SKM-1 (cell line): Measurements from ENCODE around the gene FOXP1.

ENCODE experiments used
- DNase-seq: peaks from one replicate; lab custom pipeline; 2025; ENCODE audit not compliant: unreplicated experiment; lab: John Stamatoyannopoulos, UW

The FOXP1 gene

DNA sequence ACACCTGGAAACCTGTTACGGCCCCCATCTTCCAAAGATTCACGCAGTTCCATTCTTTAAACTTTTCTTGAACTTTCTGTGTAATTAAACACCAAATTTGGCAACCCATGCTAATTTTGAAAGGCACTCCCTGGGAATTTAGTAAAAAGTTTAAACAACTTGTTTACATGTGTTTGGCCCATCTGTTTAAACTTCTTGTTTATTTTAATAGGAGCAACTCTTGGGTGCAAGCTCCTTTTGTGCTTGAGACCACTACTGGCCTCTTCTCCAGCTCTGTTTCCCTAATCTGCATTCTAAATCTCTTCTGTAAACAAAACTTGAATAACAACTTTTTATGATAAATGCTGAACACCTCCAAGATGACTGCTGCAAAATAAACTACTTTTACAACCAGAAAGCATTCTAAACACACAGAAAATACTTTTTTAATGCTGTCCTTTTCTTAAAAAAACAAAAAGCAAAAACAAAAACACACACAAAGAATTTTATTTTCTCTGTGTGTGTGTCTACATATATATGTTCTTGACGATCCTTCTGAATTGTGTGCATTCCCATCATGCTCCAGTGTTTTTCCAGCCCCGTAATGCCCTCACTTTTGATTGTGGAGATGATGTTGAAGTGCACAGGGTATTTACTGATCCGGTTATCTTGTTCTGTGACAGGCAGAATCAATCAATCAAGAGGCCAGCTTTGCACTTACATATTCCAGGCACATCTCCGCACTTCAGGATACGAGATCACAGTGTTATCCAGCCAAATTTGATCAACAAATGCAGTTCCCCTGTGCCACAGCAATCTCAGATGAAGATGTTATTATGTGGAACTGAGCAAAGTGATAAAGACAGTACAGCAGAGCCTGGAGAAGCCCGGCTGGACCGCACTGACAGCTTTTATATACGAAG, 416.9 kb downstream of the FOXP1 start:
- no peak for DNase-seq

DNA sequence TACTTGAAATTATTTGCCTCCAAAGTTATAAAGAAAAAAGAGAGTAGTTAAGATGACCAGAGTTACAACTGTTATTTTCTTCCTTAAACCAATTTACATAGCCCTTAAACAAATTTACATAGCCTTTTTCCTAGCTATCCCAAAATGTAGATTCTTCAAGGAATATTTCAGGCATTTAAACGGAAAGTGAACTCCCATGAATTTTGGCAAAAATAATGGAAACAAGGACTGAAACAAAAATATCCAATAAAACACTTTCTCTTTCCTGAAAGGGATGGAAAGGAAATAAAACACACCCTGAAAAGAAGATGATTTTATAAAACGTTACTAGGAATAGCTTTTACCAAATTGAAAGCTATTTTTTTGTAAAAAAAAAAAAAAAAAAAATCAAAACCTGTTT, 418.6 kb downstream of the FOXP1 start:
- DNase-seq = no peak

DNA sequence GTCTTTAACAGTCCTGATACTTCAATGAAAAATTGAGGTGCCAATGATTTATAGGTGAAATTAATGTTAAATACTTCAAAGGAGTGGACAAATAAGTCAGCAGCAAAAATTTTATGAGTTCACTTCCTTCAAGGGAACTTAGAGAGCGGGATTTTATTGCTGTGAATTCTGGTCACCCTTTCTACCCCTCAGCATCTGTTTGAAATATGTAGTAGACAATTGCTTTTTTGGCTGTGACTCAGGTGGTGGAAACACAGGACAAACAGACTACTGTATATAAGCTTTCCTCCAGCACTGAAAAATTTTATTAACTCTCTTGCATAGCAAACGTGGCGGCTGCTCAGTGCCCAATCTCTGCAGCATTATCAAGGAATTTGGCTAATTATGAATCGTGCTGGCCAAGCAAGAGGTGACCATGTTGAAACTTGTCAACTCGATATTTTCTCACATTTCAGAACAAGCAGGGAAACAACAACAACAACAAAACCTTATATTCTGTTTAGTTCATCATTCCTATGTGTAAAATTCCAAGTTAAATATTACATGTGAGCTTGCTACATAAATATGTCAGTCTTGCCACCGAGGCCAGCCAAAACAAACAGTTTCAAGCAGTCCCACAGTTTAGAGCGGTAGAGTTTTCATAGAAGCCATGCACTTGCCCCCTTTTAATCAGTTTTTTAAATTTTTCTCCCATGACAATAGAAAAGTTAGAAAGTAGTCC, 420.2 kb downstream of the FOXP1 start:
- no peak for DNase-seq

DNA sequence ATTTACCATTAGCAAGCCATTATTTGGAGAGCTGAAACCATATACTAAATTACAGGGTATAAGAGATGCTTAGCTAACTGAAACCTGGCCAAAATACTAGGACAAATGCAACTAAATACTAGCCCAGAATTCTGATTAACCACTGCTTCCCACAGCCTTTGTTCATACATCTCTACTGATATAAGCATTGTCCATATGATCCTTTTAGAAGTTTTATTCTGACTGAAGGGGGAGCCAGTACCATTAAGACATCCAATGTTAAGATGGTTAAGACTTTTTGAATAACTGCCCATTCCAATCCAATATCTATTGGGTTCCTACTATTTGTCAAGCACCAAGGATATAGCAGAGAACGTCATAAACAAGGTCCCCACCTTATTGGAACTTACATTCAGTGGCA, 421.3 kb downstream of the FOXP1 start:
- DNase-seq = no peak

DNA sequence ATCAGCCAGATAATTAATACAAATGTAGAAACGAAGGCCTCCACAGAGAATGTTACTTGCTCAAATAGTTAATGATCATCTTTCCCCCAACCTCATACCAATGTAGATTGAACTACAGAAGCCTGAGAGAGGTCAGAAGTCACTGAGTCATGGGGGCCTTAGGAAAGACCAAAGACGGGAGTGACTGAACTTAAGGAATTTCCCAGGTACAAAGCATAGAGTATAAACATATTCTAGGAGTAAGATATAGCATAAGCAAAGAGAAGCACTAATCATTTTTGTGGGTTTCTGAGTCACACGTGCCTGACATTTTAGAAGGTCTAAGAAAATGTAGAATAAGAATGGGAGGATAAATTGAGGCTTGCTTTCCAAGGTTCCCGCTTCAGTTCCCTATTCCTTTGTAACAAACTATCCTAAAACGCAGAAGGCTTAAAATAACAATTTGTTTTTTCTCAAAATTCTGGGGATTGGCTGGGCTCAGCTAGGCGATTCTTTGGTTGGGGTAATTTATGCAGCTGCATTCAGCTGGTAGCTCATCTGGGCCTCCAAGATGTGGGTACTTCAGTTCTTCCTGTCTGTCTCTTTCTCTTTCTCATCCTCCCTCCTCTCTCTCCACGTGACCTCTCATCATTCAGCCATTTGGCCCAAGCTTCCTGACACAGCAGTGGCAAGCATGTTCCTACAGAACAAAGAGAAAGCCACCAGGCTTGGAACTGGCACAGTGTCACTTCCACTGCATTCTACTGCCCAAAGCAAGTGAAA, 422.6 kb downstream of the FOXP1 start:
- DNase-seq = no peak

DNA sequence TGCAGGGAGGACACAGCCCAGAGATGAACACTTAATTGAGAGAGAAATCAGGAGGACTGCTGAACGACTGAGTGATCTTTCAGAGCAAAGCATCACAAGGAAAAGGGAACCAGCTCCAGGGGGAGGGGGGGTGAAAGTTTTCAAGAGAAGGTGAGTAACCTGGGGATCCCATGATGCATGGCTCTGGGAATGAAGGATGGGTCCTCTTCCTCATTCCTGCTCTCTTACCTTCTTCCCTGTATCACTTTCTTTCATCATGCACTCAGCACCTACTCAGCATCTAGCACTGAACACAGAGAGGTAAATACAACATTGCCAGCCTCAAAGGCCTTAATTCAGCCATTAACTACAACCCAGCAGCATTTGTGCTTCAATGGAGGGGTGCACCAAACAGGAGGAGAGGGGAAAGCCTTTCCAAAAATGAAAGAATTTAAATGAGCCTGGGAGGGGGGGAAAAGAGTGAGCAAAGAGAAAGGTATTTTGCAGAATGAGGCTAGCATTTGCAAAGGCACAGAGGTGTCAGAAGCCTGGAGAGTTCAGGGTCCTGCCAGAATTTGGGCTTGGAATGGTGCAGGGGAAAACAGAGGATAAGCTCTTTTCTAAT, 427.4 kb downstream of the FOXP1 start:
- no peak for DNase-seq

DNA sequence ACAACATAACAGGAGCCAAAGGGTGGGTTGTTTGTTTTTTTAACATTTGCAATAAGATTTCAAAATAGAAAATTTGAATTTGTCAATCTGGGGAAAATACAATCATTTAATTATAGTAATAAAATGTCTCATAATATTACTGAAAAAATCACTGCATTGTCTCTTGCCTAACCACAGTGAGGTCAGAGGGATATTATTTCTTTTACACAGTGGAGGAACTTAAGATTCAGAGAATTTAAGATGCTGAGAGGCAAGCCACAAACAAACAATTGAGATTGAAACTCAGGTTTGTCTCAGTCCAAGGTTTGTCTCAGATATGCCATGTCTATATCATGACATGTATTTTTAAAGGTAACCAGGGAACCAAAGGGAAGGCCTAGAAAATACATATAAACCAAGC, 428.7 kb downstream of the FOXP1 start:
- no peak for DNase-seq

DNA sequence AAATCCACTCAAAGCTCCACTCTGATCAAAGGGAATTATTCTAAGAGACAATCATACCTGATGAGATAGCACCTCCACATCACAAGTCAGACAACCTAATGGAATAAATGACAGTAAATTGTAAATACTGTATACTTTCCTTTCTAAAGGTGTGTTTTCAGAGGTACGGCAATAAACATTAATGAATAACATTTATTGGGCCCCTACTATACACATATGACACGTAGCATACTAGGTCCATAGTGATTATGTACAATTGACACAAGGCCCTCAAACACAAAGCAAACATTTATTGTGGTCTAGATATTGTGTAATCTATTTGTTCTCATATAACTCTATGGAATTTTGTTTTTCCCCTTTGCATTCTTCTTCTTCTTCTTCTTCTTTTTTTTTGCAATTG, 429.8 kb downstream of the FOXP1 start:
- DNase-seq = no peak

DNA sequence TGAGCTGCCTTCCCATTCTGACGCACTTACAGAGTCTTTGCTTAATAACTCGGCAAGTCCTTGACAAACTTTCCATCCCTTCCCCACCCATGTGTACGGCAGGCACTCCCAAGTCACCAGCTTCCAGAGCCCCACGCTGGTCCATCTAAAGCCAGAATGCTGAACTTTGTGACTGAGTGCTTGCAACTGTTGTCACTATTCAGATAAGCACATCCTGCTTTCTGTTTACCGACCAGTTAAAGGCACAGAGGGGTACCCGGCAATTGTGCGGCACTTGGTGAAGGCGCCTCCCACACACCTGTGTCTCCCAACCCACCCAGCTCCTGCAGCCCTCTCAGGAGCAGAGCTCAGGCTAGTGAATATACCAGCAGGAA, 430.6 kb downstream of the FOXP1 start:
- no peak for DNase-seq

DNA sequence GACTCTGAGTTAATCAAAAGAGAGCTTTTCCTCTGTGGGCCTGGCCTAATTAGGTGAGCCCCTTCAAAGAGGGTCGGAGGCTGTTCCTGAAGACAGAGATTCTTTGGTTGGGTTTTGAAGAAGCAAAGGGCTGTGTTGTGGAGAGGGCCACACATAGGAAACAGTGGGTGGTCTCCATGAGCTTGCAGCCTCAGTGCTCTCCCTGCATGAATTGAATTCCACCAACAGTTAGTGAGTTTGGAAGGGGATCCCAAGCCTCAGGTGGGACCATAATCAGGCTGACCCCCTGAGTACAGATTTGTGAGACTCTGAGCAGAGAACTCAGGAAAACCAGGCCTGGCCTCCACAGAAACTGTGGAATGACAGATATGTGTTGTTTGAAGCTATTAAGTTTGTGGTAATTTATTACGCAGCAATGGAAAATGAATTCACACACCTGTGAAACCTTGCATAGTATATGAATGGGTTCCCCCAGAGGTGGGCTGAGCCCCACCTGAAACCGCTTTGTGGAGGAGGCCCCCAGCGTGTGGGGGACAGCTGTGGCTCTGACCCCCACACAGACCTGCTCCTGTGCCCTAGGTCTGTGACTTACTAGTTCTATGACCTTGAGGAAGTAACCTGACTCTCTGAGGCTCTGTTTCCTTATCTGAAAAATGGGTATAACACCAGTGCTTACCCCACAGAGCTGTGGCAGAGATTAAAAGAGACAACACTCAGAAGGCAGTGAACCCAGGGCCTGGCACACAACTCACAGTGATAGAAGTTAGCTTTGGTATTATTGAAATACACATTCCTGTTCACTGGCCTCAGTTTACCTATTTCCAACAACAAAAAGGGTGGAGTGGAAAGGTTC, 431.3 kb downstream of the FOXP1 start:
- no peak for DNase-seq

DNA sequence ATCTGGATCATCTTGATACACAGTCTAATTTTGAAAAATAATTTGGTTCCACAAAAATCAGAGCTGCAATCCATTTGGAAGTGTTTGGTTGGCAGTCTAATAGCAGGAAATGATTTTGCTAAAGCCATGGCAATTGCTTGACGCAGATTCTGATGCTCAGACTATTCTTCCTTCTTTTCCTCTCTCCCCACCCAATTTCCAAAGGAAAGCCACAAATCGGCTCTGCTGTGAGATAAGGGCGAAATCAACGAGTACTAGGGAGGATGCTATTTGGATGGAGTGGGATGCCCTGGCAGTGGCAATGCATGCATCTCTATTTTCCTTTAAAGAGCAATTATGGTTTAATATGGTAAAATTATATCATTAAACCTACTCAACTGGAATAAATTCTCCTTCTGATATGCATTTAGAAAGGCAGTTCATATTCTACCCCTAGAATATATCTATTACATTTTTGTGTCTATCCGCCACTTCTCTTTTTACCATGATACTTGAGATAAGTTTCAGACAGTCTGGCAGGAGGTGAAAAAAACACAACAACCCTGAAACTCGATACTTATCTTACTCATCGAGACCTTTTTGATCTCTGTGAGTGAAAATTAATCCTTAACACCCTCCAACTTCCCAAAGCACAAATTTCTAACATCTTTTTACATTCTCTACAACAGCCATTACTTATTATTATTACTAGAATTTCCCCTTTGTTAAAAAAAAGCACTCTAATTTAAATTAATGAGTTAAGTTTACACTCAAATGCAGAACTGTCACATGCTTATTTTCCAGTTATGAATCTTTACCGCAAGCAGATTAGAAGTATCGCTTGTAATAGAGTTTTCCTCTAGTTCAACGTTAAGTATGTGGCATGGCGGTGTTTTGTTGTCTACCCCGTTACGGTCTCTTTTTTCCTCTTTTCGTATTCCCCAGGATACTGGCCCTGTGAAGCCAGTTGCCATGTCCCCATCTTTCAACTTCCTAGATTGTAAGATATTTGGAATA, 433.3 kb downstream of the FOXP1 start:
- no peak for DNase-seq

DNA sequence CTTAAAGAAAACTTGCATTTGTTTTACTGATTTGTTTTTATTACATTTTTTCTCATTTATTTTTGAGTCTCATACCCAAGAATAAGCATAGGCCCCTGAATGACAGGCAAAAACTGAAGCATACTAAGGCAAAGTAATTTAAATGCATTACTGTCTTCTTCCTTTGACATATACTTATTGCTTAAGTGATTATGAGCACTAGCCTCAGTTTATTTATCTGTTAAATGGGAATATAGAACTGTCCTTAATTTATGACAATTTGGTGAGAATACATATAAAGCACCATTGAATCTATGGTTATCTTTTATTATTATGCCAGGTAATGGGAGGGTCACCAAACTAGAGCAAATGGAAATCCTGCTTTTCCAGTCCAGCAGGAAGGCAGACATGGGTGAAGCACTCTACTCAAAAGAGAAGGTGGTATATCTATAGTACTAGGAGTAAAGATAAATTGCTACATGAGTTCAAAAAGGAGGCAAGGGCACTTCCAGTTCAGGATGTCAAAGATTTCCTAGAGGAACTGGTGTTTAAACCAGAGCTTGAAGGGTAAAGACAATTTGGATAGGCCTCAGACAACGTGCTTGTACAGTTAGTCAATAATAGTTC, 435.0 kb downstream of the FOXP1 start:
- DNase-seq = no peak

DNA sequence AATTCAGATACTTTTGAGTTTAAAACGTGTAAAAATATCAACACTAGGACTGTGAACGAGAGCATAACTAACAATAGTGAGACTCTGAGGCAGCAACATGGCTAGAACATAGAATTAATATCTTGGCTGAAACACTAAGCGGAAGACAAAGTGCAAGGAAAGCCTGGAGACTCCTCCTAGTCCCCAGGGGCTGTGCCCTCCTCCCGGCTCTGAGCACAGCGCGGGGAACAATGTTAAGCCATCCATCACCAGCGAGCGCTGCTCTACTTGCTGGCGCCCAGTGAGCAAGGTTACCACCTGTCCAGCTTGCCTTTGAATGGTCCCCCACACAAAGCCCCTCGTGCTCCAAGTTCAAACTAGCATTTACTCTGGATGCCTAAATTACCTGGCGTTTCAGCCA, 436.9 kb downstream of the FOXP1 start:
- DNase-seq = no peak

DNA sequence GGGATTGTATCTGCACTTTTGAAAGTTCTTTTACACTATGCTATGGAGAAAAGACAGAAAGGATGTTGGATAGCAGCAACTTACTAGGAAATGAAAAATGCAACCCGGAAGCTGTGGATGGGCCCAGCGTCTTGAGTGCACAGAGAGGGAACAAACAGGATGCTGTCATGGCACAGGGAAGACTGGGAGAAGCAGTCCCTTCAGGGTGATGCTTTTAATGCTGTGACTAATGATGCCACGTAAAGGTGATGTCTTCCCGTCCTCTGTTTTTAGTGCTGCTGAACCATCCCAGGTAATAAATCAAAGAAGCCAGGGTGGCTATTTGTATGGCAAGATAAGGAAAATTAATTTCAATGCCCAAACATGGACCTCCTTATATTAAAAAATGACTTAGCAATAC, 437.6 kb downstream of the FOXP1 start:
- DNase-seq = no peak

DNA sequence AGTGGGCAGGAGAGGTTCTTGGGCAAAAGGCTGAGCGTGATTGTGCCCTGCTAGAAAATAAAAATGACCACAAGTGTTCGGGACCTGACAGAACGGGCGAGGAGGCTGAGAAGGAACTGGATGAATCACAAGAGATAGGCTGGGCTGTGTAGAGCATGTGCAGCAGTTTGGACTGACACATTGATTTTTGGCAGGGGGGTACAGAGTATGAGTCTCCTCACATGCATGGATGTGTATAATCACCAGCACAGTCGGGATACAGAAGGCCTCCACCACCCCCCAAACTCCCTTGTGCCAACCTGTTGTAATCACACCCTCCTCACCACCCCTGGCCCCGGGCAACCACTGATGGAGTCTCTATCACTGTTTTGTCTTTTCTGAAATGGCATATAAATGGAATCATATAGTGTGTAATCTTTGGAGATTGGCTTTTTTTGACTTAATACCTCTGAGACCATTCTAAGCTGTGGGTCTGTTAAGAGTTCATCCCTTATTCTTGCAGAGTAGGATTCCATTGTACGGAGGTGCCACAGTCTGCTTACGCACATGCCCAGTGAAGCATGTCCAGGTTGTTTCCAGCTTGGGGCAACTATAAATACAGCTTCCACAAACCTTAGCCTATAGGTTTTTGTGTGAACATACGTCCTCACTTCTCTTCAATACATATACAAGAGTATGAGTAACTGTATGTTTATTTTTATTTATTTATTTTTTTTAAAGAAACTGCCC, 438.8 kb downstream of the FOXP1 start:
- DNase-seq = no peak

DNA sequence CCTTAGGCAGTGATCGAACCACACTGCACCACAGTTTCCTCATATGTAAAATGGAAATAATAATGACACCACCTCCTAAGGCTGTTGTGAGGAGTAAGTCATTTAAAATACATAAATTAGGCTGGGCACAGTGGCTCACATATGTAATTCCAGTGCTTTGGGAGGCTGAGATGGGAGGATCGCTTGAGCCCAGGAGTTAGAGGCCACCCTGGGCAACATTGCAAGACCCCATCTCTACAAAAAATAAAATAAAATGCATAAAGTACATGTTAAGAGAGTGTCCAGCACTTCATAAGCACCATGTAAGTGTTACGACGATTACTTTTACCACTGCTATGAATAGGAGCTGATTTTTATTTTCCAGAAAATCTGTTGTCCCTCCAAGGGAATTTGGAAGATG, 440.0 kb downstream of the FOXP1 start:
- no peak for DNase-seq

DNA sequence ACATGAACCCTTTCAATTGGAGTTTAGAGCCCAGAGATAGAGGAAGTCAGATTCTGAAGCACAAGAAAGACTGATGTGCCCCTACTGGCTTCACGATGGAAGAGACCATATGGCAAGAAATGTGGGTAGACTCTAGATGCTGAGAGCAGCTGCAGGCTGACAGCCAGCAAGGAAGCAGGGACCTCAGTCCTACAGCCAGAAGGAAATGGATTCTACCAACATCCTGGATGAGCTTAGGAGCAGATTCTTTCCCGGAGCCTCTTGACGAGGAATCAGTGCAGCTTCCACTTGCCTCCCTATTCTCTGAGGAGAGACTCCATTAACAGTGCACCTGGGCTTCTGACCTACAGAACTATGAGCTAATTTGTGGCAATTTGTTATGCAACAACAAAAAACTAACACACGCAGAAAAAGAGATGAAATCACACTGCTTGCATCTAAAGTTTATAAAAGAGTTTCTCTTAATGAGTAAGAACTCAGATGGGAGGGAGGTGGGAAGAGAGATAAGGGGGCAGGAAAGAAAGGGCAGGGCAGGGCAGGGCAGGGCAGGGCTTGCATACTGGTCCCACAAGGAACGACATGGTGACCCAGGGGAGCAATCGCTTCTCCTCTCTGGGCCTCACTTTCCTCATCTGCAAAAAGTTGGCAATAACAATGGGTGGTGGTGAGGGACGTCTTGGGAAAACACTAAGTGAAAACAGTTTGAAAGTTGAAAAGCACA, 440.9 kb downstream of the FOXP1 start:
- DNase-seq = no peak

DNA sequence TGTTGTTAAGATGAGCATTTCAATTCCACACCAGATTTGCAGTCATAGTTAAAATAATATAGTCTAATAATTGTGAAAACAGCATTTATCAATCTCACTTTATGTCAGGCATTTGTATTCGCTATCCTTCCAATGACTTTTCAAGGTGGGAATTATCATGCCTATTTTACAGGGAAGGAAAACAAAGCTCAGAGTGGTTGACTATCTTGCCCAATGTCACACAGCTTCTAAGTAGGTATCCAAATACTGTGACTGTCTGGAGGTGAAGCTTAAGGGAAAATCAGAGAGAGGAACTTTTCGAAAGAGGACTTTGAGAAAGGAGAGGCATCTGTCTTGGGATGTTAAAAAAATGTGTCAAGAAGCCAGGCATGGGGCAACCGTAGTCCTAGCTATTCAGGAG, 443.1 kb downstream of the FOXP1 start:
- DNase-seq = no peak
